Panc1 (cell line): ENCODE data around the gene HSD17B7. TPM values are rescaled to one million over a fixed set of nuclear protein-coding genes. Genes with fewer than 3 reads are reported as not detected.

ENCODE experiments used
- ATAC-seq: fragments of 200-7000 bp; cut with Tn5 transposase; 2 replicates; pipeline ENCODE4 v1.9.1; 2020; ENCODE audit warnings: mild to moderate bottlenecking, moderate library complexity
- BruUV-seq: library from RNA; stranded (reverse); fragments of 400-500 nt; replicated peaks from 2 replicates; lab custom pipeline; 2021; lab: Mats Ljungman, UMichigan
- CTCF ChIA-PET: fragments of 300-600 bp; sonication (Branson Sonifier 250); formaldehyde crosslinking; loops from one replicate; lab custom pipeline; 2022; ENCODE audit warnings: antibody characterized with exemption; lab: Charles Lee
- POLR2A ChIA-PET: fragments of 300-600 bp; sonication (Branson Sonifier 250); formaldehyde crosslinking; loops from one replicate; lab custom pipeline; 2022; ENCODE audit warnings: antibody characterized with exemption; lab: Charles Lee
- DNase-seq: peaks from one replicate; pipeline ENCODE4 v3.0.0-alpha.2; 2010; ENCODE audit warnings: low read depth, low spot score
- H3K27ac ChIP-seq: 2 replicates; pipeline ENCODE4 v1.5.1; 2011; ENCODE audit warnings: mild to moderate bottlenecking, low read length, inconsistent platforms
- H3K27me3 ChIP-seq: fragments of 200-500 bp; sonication (Bioruptor generic); 2 replicates; pipeline ENCODE4 v1.6.0; 2014; ENCODE audit warnings: low read length, inconsistent platforms; ENCODE audit not compliant: control insufficient read depth, insufficient read depth
- H3K36me3 ChIP-seq: fragments of 200-500 bp; sonication (Bioruptor generic); 2 replicates; pipeline ENCODE4 v1.5.1; 2014; ENCODE audit warnings: inconsistent platforms, mild to moderate bottlenecking, low read length, moderate library complexity; ENCODE audit not compliant: control insufficient read depth, insufficient read depth
- H3K4me1 ChIP-seq: 2 replicates; pipeline ENCODE4 v1.5.1; 2011; ENCODE audit warnings: inconsistent platforms, mild to moderate bottlenecking, low read length, moderate library complexity; ENCODE audit not compliant: control insufficient read depth, insufficient read depth
- H3K4me3 ChIP-seq, 2 experiments: 2 replicates each; pipeline ENCODE4 v1.5.1; 2011 to 2012; ENCODE audit warnings: low read depth in 2 of 2, low read length in 2 of 2, mild to moderate bottlenecking in 2 of 2, inconsistent platforms in 1 of 2, moderate library complexity in 1 of 2
- H3K9me3 ChIP-seq: fragments of 200-500 bp; sonication (Bioruptor generic); 2 replicates; pipeline ENCODE4 v1.5.1; 2014; ENCODE audit warnings: low read depth, mild to moderate bottlenecking, inconsistent platforms, low read length, moderate library complexity; ENCODE audit not compliant: control insufficient read depth, insufficient read depth
- POLR2AphosphoS5 ChIP-seq: IDR thresholded peaks from 2 replicates; pipeline ENCODE4 v1.6.1; 2012; ENCODE audit warnings: mild to moderate bottlenecking, low read depth, low read length, moderate library complexity
- SIN3A ChIP-seq: IDR thresholded peaks from 2 replicates; pipeline ENCODE4 v1.6.1; 2012; ENCODE audit warnings: low read depth, mild to moderate bottlenecking, low read length, moderate library complexity, borderline replicate concordance; ENCODE audit not compliant: insufficient read depth
- TCF7L2 ChIP-seq: IDR thresholded peaks from 2 replicates; pipeline ENCODE4 v1.6.1; 2011; ENCODE audit warnings: mild to moderate bottlenecking, low read depth, low read length, inconsistent platforms
- in situ Hi-C: cut with HindIII; loops from 2 replicates; pipeline ENCODE4 v1.10.0; 2016; ENCODE audit warnings: low sequenced_read_pairs, low pct_unique_long_range_greater_than_20kb
- intact Hi-C: fragments of 100-400 bp; cut with micrococcal nuclease; formaldehyde crosslinking; loops from one replicate; pipeline ENCODE4 v1.10.0; 2022; ENCODE audit not compliant: unreplicated experiment
- total RNA-seq: library from RNA; stranded (reverse); gene quantifications from one replicate; pipeline ENCODE4 v1.2.1, GENCODE V29; 2021; ENCODE audit not compliant: unreplicated experiment
- TF ChIP-seq, protein P1 (sequence below), 2 experiments: IDR thresholded peaks; 2 replicates each; pipeline ENCODE4 v1.6.1; 2011 to 2012; ENCODE audit warnings: low read depth in 2 of 2, control low read depth in 1 of 2, low read length in 1 of 2, mild to moderate bottlenecking in 1 of 2, moderate library complexity in 1 of 2; ENCODE audit not compliant: insufficient read depth in 1 of 2
- TF ChIP-seq, protein P2 (sequence below): fragments of 450-650 bp; IDR thresholded peaks from 2 replicates; pipeline ENCODE4 v1.5.1; 2017; ENCODE audit warnings: mild to moderate bottlenecking

HSD17B7 gene
- total RNA-seq, 1 experiment from 2014 or later, result 24.6 TPM

- TF ChIP-seq POLR2AphosphoS5, result no peak
- TF ChIP-seq, protein P1, sequence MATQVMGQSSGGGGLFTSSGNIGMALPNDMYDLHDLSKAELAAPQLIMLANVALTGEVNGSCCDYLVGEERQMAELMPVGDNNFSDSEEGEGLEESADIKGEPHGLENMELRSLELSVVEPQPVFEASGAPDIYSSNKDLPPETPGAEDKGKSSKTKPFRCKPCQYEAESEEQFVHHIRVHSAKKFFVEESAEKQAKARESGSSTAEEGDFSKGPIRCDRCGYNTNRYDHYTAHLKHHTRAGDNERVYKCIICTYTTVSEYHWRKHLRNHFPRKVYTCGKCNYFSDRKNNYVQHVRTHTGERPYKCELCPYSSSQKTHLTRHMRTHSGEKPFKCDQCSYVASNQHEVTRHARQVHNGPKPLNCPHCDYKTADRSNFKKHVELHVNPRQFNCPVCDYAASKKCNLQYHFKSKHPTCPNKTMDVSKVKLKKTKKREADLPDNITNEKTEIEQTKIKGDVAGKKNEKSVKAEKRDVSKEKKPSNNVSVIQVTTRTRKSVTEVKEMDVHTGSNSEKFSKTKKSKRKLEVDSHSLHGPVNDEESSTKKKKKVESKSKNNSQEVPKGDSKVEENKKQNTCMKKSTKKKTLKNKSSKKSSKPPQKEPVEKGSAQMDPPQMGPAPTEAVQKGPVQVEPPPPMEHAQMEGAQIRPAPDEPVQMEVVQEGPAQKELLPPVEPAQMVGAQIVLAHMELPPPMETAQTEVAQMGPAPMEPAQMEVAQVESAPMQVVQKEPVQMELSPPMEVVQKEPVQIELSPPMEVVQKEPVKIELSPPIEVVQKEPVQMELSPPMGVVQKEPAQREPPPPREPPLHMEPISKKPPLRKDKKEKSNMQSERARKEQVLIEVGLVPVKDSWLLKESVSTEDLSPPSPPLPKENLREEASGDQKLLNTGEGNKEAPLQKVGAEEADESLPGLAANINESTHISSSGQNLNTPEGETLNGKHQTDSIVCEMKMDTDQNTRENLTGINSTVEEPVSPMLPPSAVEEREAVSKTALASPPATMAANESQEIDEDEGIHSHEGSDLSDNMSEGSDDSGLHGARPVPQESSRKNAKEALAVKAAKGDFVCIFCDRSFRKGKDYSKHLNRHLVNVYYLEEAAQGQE (IDR thresholded peaks at IDR 0.05; ENCODE audit: insufficient read depth in 1 of 2, low read depth in 2 of 2, low read length in 1 of 2), result no peak
- no peak for TF ChIP-seq SIN3A
- TF ChIP-seq TCF7L2, result no peak
- TF ChIP-seq, protein P2, sequence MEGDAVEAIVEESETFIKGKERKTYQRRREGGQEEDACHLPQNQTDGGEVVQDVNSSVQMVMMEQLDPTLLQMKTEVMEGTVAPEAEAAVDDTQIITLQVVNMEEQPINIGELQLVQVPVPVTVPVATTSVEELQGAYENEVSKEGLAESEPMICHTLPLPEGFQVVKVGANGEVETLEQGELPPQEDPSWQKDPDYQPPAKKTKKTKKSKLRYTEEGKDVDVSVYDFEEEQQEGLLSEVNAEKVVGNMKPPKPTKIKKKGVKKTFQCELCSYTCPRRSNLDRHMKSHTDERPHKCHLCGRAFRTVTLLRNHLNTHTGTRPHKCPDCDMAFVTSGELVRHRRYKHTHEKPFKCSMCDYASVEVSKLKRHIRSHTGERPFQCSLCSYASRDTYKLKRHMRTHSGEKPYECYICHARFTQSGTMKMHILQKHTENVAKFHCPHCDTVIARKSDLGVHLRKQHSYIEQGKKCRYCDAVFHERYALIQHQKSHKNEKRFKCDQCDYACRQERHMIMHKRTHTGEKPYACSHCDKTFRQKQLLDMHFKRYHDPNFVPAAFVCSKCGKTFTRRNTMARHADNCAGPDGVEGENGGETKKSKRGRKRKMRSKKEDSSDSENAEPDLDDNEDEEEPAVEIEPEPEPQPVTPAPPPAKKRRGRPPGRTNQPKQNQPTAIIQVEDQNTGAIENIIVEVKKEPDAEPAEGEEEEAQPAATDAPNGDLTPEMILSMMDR, result no peak
- no peak overlapping the region for H3K27ac ChIP-seq
- no peaks in the 10 kb centered on the region for H3K27me3 ChIP-seq
- ChIA-PET CTCF (no interaction called here), POLR2A (no interaction called here)
- BruUV-seq, result no TSS peak
- intact Hi-C loops, result no loop called here
- H3K9me3 ChIP-seq, result no peaks in the 10 kb centered on the region
- no peak overlapping the region for H3K4me3 ChIP-seq
- H3K36me3 ChIP-seq, result no peaks in the 10 kb centered on the region
- no peaks in the 10 kb centered on the region for H3K4me1 ChIP-seq
- no peak for ATAC-seq
- in situ Hi-C loops, result no loop called here
- no peak for DNase-seq
These were observed 17.8 kb upstream of the HSD17B7 start for GRCh38 chr1:162772571-162773154.

DNA sequence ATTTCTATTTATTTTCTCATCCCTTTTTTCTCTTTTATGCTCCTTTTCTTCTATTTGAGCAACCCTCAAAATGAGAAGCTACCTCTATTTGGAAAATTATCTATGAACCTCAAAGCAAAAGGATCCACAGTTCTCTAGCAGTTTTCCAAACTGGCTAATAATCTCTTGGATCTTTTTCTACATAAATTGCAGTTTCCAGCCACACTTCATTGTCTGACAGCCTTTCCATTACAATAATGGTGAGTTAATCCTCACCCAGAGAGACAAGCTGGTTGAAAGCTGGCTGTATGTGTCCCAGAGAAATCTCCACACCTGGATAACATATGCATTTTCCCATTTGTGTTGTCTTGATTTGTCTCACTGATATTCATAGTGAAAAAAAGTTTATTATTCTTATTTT, 16.5 kb upstream of the HSD17B7 start:
- Histone ChIP-seq H3K27me3 (no peaks in the 10 kb centered on the region), H3K4me1 (no peaks in the 10 kb centered on the region), H3K36me3 (no peaks in the 10 kb centered on the region), H3K27ac (no peak overlapping the region), H3K9me3 (no peaks in the 10 kb centered on the region), H3K4me3 (no peak overlapping the region)
- no TSS peak for BruUV-seq
- TF ChIP-seq SIN3A (no peak), POLR2AphosphoS5 (no peak), TCF7L2 (no peak)
- TF ChIP-seq, protein P1 (IDR thresholded peaks at IDR 0.05; ENCODE audit: insufficient read depth in 1 of 2, low read depth in 2 of 2, low read length in 1 of 2), result no peak
- TF ChIP-seq, protein P2, result no peak
- intact Hi-C loops (no loop called here), in situ Hi-C loops (no loop called here)
- ChIA-PET POLR2A (no interaction called here), CTCF (no interaction called here)
- no peak for ATAC-seq
- no peak for DNase-seq
